Measurements from ENCODE around the gene CFI. TPM values are rescaled to one million over a fixed set of nuclear protein-coding genes. Genes with fewer than 3 reads are reported as not detected.
A peak's percentile ranks its signal among the peaks of the same experiment; 100 is the strongest.

Gene CFI
- total and polyA plus RNA-seq, 9 of the 15 experiments (the other 6 are each of a cell fraction or from before 2014, with no cell fraction given), result 0.30 to 8.4 (median 0.95) TPM

GRCh38 chr4:109722357-109722756, 79.4 kb downstream of the CFI start:
- Histone ChIP-seq H4K20me1 (replicated peaks; ENCODE audit: control insufficient read depth, insufficient read depth, low read length) (0 out of 2 replicates have a peak, but pooled peaks cover 2% of the 10 kb centered on the region), H3K4me3 (no peak overlapping the region), H3K9ac (ENCODE audit: insufficient read depth in 1 of 2, low read depth in 2 of 2, low read length in 2 of 2) (no peak overlapping the region), H3K9me3 (replicated peaks; ENCODE audit: control insufficient read depth, insufficient read depth, low read depth, low read length) (no peaks in the 10 kb centered on the region; the same call in 1 of the 2 replicates), H2AFZ (ENCODE audit: low read depth, low read length) (no peak overlapping the region), H3K27ac (ENCODE audit: extremely low read depth, low read depth, low read length) (no peak overlapping the region), H3K79me2 (ENCODE audit: control insufficient read depth, insufficient read depth, low read length) (peaks cover 91% of the 10 kb centered on the region), H3K36me3 (ENCODE audit: control insufficient read depth, insufficient read depth, low read length) (peaks cover 83% of the 10 kb centered on the region), H3K4me1 (replicated peaks in 1 of 2; ENCODE audit: control insufficient read depth in 2 of 2, insufficient read depth in 2 of 2, low read length in 2 of 2) (peaks cover 0 to 20% of the 10 kb centered on the region in 2 experiments; a peak in 2 of 5 replicates), H3K27me3 (ENCODE audit: control insufficient read depth in 2 of 2, insufficient read depth in 2 of 2, low read length in 2 of 2) (no peaks in the 10 kb centered on the region), H3K9me1 (ENCODE audit: control insufficient read depth, insufficient read depth, low read length) (no peaks in the 10 kb centered on the region), H3K4me2 (ENCODE audit: insufficient read depth, low read length) (no peak overlapping the region)
- no TSS peak for BruUV-seq (replicated peaks)
- FAIRE-seq, result no peak
- no peak for ATAC-seq
- intact Hi-C loops (cut with micrococcal nuclease), result no loop called here
- POLR2A ChIA-PET, result no interaction called here
- TF ChIP-seq SREBF2 (CRISPR knock-in tag; IDR thresholded peaks at IDR 0.05) (peak; percentile 84; the same call in 1 of the 2 replicates), BRD4 (IDR thresholded peaks at IDR 0.05) (no peak), ARID2 (IDR thresholded peaks at IDR 0.05) (no peak), ZNF12 (CRISPR knock-in tag; IDR thresholded peaks at IDR 0.05) (peak; percentile 64; the same call in 1 of the 2 replicates), RFX7 (CRISPR knock-in tag; IDR thresholded peaks at IDR 0.05) (no peak)
- in situ Hi-C loops (cut with MboI), result no loop called here
- no peak for DNase-seq (ENCODE audit: extremely low read depth in 1 of 4, low spot score in 3 of 4)
- CTCF ChIA-PET (ENCODE audit: low intra/inter-chr PET ratio), result no interaction called here

GRCh38 chr4:109721033-109721432, 80.8 kb downstream of the CFI start:
- Histone ChIP-seq H3K4me1 (replicated peaks in 1 of 2; ENCODE audit: control insufficient read depth in 2 of 2, insufficient read depth in 2 of 2, low read length in 2 of 2) (peaks cover 0 to 13% of the 10 kb centered on the region in 2 experiments; a peak in 2 of 5 replicates), H3K27me3 (ENCODE audit: control insufficient read depth in 2 of 2, insufficient read depth in 2 of 2, low read length in 2 of 2) (no peaks in the 10 kb centered on the region), H3K36me3 (ENCODE audit: control insufficient read depth, insufficient read depth, low read length) (peaks cover 86% of the 10 kb centered on the region), H3K79me2 (ENCODE audit: control insufficient read depth, insufficient read depth, low read length) (peaks cover 78% of the 10 kb centered on the region), H3K4me3 (no peak overlapping the region), H3K4me2 (ENCODE audit: insufficient read depth, low read length) (no peak overlapping the region), H3K9ac (ENCODE audit: insufficient read depth in 1 of 2, low read depth in 2 of 2, low read length in 2 of 2) (no peak overlapping the region), H3K9me3 (replicated peaks; ENCODE audit: control insufficient read depth, insufficient read depth, low read depth, low read length) (no peaks in the 10 kb centered on the region; the same call in 1 of the 2 replicates), H3K27ac (ENCODE audit: extremely low read depth, low read depth, low read length) (peak overlapping the region; percentile 67; the same call in 2 of the 3 replicates), H3K9me1 (ENCODE audit: control insufficient read depth, insufficient read depth, low read length) (no peaks in the 10 kb centered on the region), H2AFZ (ENCODE audit: low read depth, low read length) (no peak overlapping the region), H4K20me1 (replicated peaks; ENCODE audit: control insufficient read depth, insufficient read depth, low read length) (0 out of 2 replicates have a peak, but pooled peaks cover 2% of the 10 kb centered on the region)
- no TSS peak for BruUV-seq (replicated peaks)
- in situ Hi-C loops (cut with MboI) (no loop called here), intact Hi-C loops (cut with micrococcal nuclease) (no loop called here)
- 40% methylated on average over 3 of the region's 7 CpGs for WGBS (ENCODE audit: insufficient coverage, low coverage, missing lambda C conversion rate)
- ATAC-seq, result peak; percentile 77
- DNase-seq (ENCODE audit: extremely low read depth in 1 of 4, low spot score in 3 of 4), result peak; percentile 55 to 78 (median 64)
- peak; percentile 63 for FAIRE-seq
- ChIA-PET POLR2A (interaction anchor here (0.6 to 1.0 kb wide), 3 partner anchors 10 to 210 kb away, joined by 3 to 5 read pairs (median 4); no protein-coding TSS in a partner anchor), CTCF (ENCODE audit: low intra/inter-chr PET ratio) (no interaction called here)
- TF ChIP-seq ZKSCAN8 (CRISPR knock-in tag; IDR thresholded peaks at IDR 0.05) (no peak), MAFF (IDR thresholded peaks at IDR 0.05; ENCODE audit: low read length) (peak; percentile 15; the same call in 1 of the 2 replicates), RBM25 (IDR thresholded peaks at IDR 0.05; ENCODE audit: low read depth, low read length, severe bottlenecking) (peak; percentile 7), TAF15 (IDR thresholded peaks at IDR 0.05; ENCODE audit: low read depth, low read length) (no peak), CHAMP1 (IDR thresholded peaks at IDR 0.05) (0 out of 2 replicates have a peak, but pooled peaks have one; percentile 30), PRDM10 (IDR thresholded peaks at IDR 0.05; ENCODE audit: partially characterized antibody) (peak; percentile 34)

All from K562 (cell line).